Hepatic stellate cell (primary cell): Measurements from ENCODE around the gene MYO5B.
"Not testable (repeated sequence)": the region's sequence is repeated elsewhere in the genome, so short reads cannot be mapped to it uniquely, and the experiment has no call there.

Experiments used
- DNase-seq: peaks from one replicate; pipeline ENCODE4 v3.0.0; 2011; ENCODE audit warnings: low spot score

MYO5B gene

GRCh38 chr18:49835405-49835804 lies 359.5 kb downstream of the MYO5B start:
- no peak for DNase-seq

GRCh38 chr18:49834258-49834657 lies 360.7 kb downstream of the MYO5B start:
- no peak for DNase-seq

DNA sequence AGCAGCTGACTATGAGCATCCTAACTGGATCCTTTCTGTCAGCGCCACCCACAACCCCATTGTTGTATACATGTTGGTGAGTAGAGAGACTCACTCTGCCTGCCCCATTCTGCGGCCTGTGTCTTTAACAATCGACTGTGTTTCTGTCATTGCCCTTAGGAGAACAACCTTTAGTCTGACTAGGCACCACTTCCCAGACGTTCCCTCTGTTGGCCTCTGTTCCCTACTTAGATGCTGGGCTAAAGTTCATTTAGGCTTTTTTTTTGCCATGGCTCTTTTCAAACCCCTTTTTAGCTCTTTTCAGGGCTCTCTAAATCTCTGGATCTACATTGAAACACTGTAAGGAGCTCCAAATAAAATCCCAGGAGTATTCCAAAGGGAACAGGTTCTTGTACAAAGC lies 361.1 kb downstream of the MYO5B start:
- no peak for DNase-seq

- no peak for DNase-seq
Measured at GRCh38 chr18:49832221-49832647, 362.7 kb downstream of the MYO5B start.

GRCh38 chr18:49827996-49828395 lies 367.0 kb downstream of the MYO5B start:
- no peak for DNase-seq

DNA sequence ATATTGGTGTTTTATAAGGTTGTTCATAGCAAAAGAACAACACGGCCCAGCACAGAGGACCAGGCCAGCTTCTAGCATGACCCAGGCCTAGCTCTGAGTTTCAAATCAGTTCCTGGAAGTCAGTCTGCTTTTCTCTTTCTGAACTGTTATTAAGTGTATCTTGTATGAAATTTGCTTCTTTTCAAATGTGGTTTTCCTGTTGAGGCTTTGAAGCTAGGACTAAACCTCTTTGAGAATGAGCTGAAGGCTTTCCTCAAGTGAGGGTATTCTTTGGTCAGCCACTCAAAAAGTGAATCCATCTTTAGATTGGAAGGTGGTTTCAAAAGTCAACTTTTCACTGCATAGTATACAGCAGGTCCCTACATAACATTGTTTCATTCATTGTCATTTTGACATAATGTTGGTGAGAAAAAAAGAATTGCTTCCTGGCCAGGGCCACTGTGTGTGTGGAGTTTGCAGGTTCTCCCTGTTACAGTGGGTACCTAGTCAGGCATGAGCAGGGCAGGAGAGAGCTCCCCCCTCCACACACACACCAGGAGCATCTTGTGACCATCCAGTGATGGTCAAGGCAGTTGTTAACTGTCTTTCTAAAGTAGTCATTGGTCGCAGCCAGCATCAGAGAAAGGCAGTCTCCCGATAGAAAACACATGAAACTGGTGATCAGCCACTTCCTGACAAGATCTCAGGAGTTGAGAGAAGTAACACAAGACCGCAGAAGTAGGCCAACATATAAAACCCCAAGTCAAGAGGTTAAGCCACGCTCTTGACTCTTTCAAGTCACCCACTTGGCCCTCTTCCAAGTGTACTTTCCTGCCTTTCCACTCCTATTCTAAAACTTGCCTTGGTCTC lies 374.9 kb downstream of the MYO5B start:
- DNase-seq: no peak

- no peak for DNase-seq
Measured at GRCh38 chr18:49819071-49819662, 375.8 kb downstream of the MYO5B start.

- no peak for DNase-seq
Measured at GRCh38 chr18:49817947-49818346, 377.0 kb downstream of the MYO5B start.

- no peak for DNase-seq
Measured at GRCh38 chr18:49815927-49816326, 379.0 kb downstream of the MYO5B start.

DNA sequence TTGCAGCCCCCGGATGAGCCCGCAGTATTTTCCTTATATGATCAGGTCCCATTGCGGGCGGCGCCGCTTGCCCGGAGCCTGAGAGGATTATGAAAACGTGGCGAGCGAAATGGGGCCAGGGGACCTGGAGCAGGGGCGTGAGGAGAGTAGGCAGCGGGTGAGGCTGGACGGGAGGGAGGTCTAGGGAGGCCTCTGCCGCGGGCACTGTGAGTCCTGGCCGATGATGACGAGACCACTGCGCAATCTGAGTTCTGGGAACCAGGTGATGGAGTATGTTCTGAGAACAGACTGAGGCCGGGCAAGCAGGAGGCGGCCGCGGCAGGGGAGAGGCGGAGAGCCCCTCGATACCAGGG lies 380.8 kb downstream of the MYO5B start:
- peak; percentile 21 for DNase-seq

DNA sequence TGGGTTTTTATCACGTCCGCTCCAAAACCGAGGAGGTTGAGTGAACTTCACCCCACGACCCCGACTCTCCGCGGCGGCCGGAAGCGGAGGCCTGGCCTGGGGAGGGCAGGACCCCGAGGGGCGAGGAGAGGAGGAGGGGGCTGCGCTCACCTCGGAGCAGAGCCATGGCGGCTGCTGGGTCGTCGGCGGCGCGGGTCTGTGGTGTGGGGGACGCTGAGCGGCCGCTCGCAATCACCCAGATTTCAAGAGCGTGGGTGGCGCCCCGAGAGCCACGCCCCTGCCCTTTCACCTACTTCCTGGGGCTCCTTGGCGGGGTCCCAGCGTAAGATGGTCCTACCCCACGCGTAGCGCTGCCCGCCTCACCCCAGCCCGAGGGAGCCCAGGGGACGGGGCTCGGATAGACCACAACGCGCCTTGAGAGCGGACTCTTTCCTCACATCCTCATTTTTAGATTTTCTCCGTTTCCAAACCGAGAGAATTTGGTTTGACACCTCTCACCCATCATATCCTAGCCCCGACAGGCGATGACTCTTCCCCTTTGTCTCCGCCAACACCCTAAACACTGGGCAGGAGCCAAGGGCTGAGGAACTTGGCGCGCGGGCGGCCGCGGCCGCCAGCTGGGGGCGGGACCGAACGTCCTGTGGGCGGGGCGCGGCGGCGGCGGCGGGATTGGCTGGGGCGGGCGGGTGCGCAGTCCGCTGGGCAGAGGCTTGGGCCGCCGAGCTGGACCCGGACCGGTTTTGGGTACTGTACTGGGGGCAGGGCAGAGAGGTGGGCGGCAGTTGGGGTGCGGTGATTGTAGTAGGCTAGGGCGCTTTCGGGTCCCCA lies 381.4 kb downstream of the MYO5B start, which contains the start of gene ACAA2:
Gene ACAA2, minus strand, starts transcription at position 215 of the 828 bp plus-strand sequence. Its CDS starts 49 bp downstream, at position 166.
- DNase-seq: peak; percentile 74

- DNase-seq: no peak
Measured at GRCh38 chr18:49813069-49813318, 382.0 kb downstream of the MYO5B start.

GRCh38 chr18:49812286-49813068 lies 382.5 kb downstream of the MYO5B start:
- DNase-seq: peak; percentile 18

- DNase-seq: no peak
Measured at GRCh38 chr18:49811151-49811938, 383.6 kb downstream of the MYO5B start.

DNA sequence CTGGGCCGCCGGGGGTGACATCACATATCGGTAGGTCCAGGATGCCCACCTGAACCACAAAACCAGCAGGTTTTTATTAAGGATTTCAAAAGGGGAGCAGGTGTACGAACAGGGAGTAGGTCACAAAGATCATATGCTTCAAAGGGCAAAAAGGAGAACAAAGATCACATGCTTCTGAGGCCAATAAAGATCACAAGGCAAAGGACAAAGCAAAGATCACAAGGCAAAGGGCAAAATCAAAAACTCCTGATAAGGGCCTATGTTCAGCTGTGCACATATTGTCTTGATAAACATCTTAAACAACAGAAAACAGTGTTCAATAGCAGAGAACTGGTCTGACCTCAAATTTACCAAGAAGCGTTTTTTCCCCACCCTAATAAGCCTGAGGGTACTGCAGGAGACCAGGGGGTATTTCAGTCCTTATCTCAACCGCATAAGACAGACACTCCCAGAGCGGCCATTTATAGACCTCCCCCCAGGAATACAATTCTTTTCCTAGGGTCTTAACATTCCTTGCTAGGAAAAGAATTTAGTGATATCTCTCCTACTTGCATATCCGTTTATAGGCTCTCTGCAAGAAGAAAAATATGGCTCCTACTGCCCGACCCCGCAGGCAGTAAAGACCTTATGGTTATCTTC lies 386.3 kb downstream of the MYO5B start:
- not testable (repeated sequence) for DNase-seq

GRCh38 chr18:49804096-49804495 lies 390.9 kb downstream of the MYO5B start:
- no peak for DNase-seq

DNA sequence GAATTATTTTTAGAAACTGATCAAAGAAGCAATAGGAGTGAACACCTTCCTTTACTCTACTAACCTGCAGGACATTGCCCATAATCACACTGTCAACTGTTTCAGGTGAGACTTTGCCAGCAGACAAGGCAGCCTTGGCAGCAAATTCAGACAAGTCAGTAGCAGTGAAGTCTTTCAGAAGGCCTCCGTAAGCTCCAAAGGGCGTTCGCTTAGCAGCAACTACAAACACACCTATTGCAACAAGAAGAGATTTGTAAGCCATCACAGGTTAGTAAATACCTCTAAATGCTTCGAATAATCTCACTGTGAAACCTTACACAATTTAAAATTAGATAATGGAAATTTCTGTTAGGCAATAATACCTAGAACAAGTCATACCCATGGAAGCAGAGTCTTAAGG lies 392.3 kb downstream of the MYO5B start:
- no peak for DNase-seq

DNA sequence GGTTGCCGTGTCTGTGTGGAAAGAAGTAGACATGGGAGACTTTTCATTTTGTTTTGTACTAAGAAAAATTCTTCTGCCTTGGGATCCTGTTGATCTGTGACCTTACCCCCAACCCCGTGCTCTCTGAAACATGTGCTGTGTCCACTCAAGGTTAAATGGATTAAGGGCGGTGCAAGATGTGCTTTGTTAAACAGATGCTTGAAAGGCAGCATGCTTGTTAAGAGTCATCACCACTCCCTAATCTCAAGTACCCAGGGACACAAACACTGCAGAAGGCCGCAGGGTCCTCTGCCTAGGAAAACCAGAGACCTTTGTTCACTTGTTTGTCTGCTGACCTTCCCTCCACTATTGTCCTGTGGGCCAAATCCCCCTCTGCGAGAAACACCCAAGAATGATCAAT lies 394.5 kb downstream of the MYO5B start:
- not testable (repeated sequence) for DNase-seq

DNA sequence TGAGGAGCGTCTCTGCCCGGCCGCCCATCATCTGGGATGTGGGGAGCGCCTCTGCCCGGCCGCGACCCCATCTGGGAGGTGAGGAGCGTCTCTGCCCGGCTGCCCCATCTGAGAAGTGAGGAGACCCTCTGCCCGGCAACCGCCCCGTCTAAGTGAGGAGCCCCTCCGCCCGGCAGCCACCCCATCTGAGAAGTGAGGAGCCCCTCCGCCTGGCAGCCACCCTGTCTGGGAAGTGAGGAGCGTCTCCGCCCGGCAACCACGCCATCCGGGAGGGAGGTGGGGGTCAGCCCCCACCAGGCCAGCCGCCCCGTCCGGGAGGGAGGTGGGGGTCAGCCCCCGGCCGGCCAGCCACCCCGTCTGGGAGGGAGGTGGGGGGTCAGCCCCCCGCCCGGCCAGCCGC lies 395.1 kb downstream of the MYO5B start:
- not testable (repeated sequence) for DNase-seq

DNA sequence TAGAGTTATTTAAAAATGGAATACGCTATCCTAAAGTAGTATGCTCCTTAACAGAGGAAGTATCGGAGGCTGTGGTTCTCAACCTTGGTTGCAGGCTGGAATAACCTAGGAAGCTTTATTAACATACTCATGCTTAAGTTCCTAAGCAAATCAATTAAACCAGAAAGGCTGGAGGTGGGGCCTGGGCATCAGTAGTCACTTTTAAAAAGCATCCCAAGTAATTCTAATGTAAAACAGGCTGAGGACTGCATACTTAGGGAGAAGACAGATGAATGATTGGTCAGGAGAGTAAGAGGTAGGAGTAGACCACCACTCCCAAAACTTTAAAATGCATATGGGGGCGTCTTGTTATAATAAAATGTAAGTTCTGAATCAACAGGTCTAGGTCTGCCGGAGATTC lies 396.9 kb downstream of the MYO5B start:
- no peak for DNase-seq
